Peyer's patch (tissue), 4 donors: ENCODE data around the gene MUC2.

ENCODE experiments used
- POLR2A ChIP-seq, 2 donors: fragments of 450-650 bp; IDR thresholded peaks; one replicate each; pipeline ENCODE4 v1.5.1; 2017; ENCODE audit warnings: antibody characterized with exemption in 2 of 2, mild to moderate bottlenecking in 2 of 2, moderate library complexity in 2 of 2
- TF ChIP-seq, protein P1 (sequence below), 6 experiments: fragments of 450-650 bp in 4 of 6; fragments of 200-600 bp in 2 of 6; sonication (generic) in 1 of 6; IDR thresholded peaks; one replicate each; pipeline ENCODE4 v1.5.1; 2017 to 2019; ENCODE audit warnings: antibody characterized with exemption in 6 of 6, mild to moderate bottlenecking in 3 of 6, moderate library complexity in 1 of 6

DNA sequence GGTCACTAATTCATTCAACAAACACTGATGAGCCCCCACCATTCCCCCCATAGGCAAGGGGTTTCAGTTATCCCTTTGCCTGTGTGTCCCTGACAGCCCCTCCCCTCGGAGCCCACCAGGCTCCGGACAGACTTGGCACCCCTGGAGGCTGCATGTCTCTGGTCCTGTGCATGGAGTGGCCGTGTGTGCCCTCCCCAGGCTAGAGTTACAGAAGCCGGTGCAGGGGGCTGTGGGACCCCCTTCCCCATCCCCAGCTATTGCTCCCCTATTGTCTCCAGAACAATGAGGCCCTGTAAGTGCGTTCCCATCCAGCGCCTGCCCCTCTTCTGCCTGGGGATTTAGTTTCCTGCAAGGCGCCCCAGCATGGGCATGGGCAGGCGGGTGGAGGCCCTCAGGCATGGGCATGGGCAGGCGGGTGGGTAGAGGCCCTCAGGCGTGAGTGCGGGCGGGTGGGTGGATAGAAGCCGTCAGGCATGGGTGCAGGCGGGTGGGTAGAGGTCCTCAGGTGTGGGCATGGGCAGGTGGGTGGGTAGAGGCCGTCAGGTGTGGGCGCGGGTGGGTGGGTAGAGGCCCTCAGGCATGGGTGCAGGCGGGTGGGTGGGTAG is 1.5 kb downstream of the MUC2 start:
- TF ChIP-seq, protein P1, sequence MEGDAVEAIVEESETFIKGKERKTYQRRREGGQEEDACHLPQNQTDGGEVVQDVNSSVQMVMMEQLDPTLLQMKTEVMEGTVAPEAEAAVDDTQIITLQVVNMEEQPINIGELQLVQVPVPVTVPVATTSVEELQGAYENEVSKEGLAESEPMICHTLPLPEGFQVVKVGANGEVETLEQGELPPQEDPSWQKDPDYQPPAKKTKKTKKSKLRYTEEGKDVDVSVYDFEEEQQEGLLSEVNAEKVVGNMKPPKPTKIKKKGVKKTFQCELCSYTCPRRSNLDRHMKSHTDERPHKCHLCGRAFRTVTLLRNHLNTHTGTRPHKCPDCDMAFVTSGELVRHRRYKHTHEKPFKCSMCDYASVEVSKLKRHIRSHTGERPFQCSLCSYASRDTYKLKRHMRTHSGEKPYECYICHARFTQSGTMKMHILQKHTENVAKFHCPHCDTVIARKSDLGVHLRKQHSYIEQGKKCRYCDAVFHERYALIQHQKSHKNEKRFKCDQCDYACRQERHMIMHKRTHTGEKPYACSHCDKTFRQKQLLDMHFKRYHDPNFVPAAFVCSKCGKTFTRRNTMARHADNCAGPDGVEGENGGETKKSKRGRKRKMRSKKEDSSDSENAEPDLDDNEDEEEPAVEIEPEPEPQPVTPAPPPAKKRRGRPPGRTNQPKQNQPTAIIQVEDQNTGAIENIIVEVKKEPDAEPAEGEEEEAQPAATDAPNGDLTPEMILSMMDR (IDR thresholded peaks at IDR 0.05): no peak
- no peak for TF ChIP-seq POLR2A (IDR thresholded peaks at IDR 0.05)
